HepG2 (cell line): ENCODE measurements around the gene TNFAIP6. TPM values are rescaled to one million over a fixed set of nuclear protein-coding genes. Genes with fewer than 3 reads are reported as not detected.

Experiments used
- ATAC-seq: fragments of 200-7000 bp; cut with Tn5 transposase; 3 replicates; pipeline ENCODE4 v1.9.1; 2020; ENCODE audit warnings: mild to moderate bottlenecking, moderate library complexity
- BruUV-seq: library from RNA; stranded (reverse); fragments of 400-500 nt; replicated peaks from 2 replicates; lab custom pipeline; 2021; lab: Mats Ljungman, UMichigan
- CTCF ChIA-PET: fragments of 300-600 bp; formaldehyde crosslinking; extraction: SDS; loops from one replicate; lab custom pipeline; 2021; ENCODE audit warnings: low total read pairs, inconsistent platforms, low intra/inter-chr PET ratio; lab: Yijun Ruan, JAX
- POLR2A ChIA-PET: fragments of 350-600 bp; sonication (Branson Sonifier 250); formaldehyde crosslinking; loops from one replicate; lab custom pipeline; 2020; ENCODE audit warnings: antibody characterized with exemption, inconsistent platforms; lab: Yijun Ruan, JAX
- DNase-seq: peaks from one replicate; pipeline ENCODE4 v3.0.0-alpha.2; 2015; ENCODE audit warnings: low spot score
- FAIRE-seq: peaks from 3 replicates; lab custom pipeline; 2011; peaks lifted over from hg19 to GRCh38; lab: Jason Lieb, UNC
- H2AFZ ChIP-seq: one replicate; pipeline ENCODE4 v1.6.1; 2011; ENCODE audit warnings: low read length, inconsistent platforms
- H3K27ac ChIP-seq: fragments of 300-600 bp; 3 replicates; pipeline ENCODE4 v1.8.0; 2011; ENCODE audit warnings: mixed run types, mild to moderate bottlenecking, mixed read lengths, low read length, inconsistent platforms; ENCODE audit not compliant: insufficient read depth; ENCODE audit errors: extremely low read length
- H3K27me3 ChIP-seq, 2 experiments: fragments of 200-600 bp in 1 of 2; 2 replicates in 1 of 2; 3 replicates in 1 of 2; pipeline versions ENCODE4 v1.6.0 to v1.8.0; 2011; ENCODE audit warnings: low read length in 2 of 2, mild to moderate bottlenecking in 2 of 2, moderate library complexity in 2 of 2, inconsistent platforms in 1 of 2; ENCODE audit not compliant: insufficient read depth in 2 of 2, control insufficient read depth in 1 of 2
- H3K36me3 ChIP-seq, 2 experiments: fragments of 200-600 bp in 1 of 2; replicated peaks in 1 of 2; 2 replicates in 1 of 2; 3 replicates in 1 of 2; pipeline versions ENCODE4 v1.5.1 to v1.8.0; 2011; ENCODE audit warnings: low read length in 2 of 2, inconsistent platforms in 1 of 2; ENCODE audit not compliant: insufficient read depth in 2 of 2, control insufficient read depth in 1 of 2
- H3K4me1 ChIP-seq: 2 replicates; pipeline ENCODE4 v1.5.1; 2012; ENCODE audit warnings: low read length, inconsistent platforms; ENCODE audit not compliant: insufficient read depth
- H3K4me2 ChIP-seq: 2 replicates; pipeline ENCODE4 v1.6.0; 2011; ENCODE audit warnings: low read depth, low read length, inconsistent platforms
- H3K4me3 ChIP-seq, 3 experiments: fragments of 200-600 bp in 1 of 3; sonication (generic), shearing (Covaris generic) in 1 of 3; replicated peaks in 1 of 3; 2 replicates each; pipeline ENCODE4 v1.5.1; 2011 to 2016; ENCODE audit warnings: low read length in 3 of 3, inconsistent platforms in 2 of 3, low read depth in 2 of 3, mild to moderate bottlenecking in 2 of 3, control low read depth in 1 of 3, mixed read lengths in 1 of 3; ENCODE audit not compliant: insufficient read depth in 1 of 3
- H3K79me2 ChIP-seq: one replicate; pipeline ENCODE4 v1.6.1; 2011; ENCODE audit warnings: low read length, inconsistent platforms; ENCODE audit not compliant: insufficient read depth
- H3K9ac ChIP-seq: 2 replicates; pipeline ENCODE4 v1.6.0; 2011; ENCODE audit warnings: mild to moderate bottlenecking, low read depth, low read length, inconsistent platforms; ENCODE audit not compliant: insufficient read depth
- H3K9me3 ChIP-seq: 2 replicates; pipeline ENCODE4 v1.5.1; 2012; ENCODE audit warnings: mild to moderate bottlenecking, low read length
- H4K20me1 ChIP-seq: 2 replicates; pipeline ENCODE4 v1.6.0; 2011; ENCODE audit warnings: inconsistent platforms, mild to moderate bottlenecking, low read length, moderate library complexity; ENCODE audit not compliant: insufficient read depth
- FLYWCH1 ChIP-seq: sonication (generic); formaldehyde crosslinking; IDR thresholded peaks from 2 replicates; pipeline ENCODE4 v1.8.1; 2023; ENCODE audit warnings: mild to moderate bottlenecking, missing genetic modification reagents
- FOSL1 ChIP-seq: sonication (generic); formaldehyde crosslinking; IDR thresholded peaks from 2 replicates; pipeline ENCODE4 v1.9.0; 2021; ENCODE audit warnings: missing genetic modification reagents, borderline replicate concordance
- MAFF ChIP-seq: IDR thresholded peaks from 2 replicates; pipeline ENCODE4 v1.6.1; 2011; ENCODE audit warnings: low read depth, low read length, improper control_type of control experiment
- MAFK ChIP-seq, 2 experiments: IDR thresholded peaks in 1 of 2; conservative IDR thresholded peaks in 1 of 2; 2 replicates each; pipeline ENCODE4 v1.6.1; 2011; ENCODE audit warnings: improper control_type of control experiment in 2 of 2, low read length in 2 of 2
- MED1 ChIP-seq: sonication (generic); formaldehyde crosslinking; IDR thresholded peaks from 2 replicates; pipeline ENCODE4 v1.4.0; 2020; ENCODE audit warnings: missing genetic modification reagents
- TEF ChIP-seq: sonication (generic); formaldehyde crosslinking; IDR thresholded peaks from 2 replicates; pipeline ENCODE4 v1.5.0; 2020; ENCODE audit warnings: missing genetic modification reagents
- TFDP1 ChIP-seq: IDR thresholded peaks from 2 replicates; pipeline ENCODE4 v1.6.1; 2016; ENCODE audit warnings: missing compliant biosample characterization, missing genetic modification reagents, borderline replicate concordance
- WGBS: methylation state at CpG from one replicate; pipeline ENCODE4 v1.1.6; 2017; ENCODE audit warnings: low lambda C conversion rate; 5-methylcytosine and 5-hydroxymethylcytosine counted together
- in situ Hi-C: cut with HindIII; loops from 2 replicates; pipeline ENCODE4 v1.10.0; 2017; ENCODE audit warnings: low pct_unique_long_range_greater_than_20kb; ENCODE audit not compliant: extremely low pct_ligation_motif_present
- intact Hi-C: fragments of 100-400 bp; cut with micrococcal nuclease; formaldehyde crosslinking; loops from one replicate; pipeline ENCODE4 v1.10.0; 2022; ENCODE audit not compliant: unreplicated experiment
- polyA plus RNA-seq, 8 experiments: library from polyadenylated mRNA; depleted of rRNA in 3 of 8; stranded (reverse) in 7 of 8; unstranded in 1 of 8; fragments of >200 nt; fragmentation: Illumina TruSeq in 4 of 8; extraction: Trizol in 4 of 8; gene quantifications; 2 replicates each; pipeline versions ENCODE4 v1.2.1 to v1.2.3, GENCODE V29; 2011 to 2016; ENCODE audit warnings: low read depth in 4 of 8, missing spikeins in 1 of 8, mixed read lengths in 1 of 8; ENCODE audit not compliant: insufficient read depth in 1 of 8
- total RNA-seq, 5 experiments: library from RNA; depleted of rRNA; stranded (reverse); fragments of >200 nt; fragmentation: Illumina TruSeq; extraction: Trizol; gene quantifications; 2 replicates each; pipeline ENCODE4 v1.2.3, GENCODE V29; 2016; ENCODE audit warnings: low read depth in 1 of 5

The TNFAIP6 gene
- total and polyA plus RNA-seq, 2 of the 13 experiments (the other 11 are each of a cell fraction or from before 2014, with no cell fraction given): not detected

- ATAC-seq: no peak
- WGBS: 38% methylated on average over 1 of the region's 1 CpG
- DNase-seq: no peak
These were observed 30.8 kb upstream of the TNFAIP6 start for GRCh38 chr2:151326554-151326953.

GRCh38 chr2:151329998-151330397 is 27.4 kb upstream of the TNFAIP6 start:
- ATAC-seq: no peak
- peaks cover 0 to 6% of the 10 kb centered on the region in 2 experiments; a peak in 1 of 5 replicates for H3K27me3 ChIP-seq
- no peak for FAIRE-seq
- DNase-seq: no peak
- H2AFZ ChIP-seq: no peak overlapping the region
- in situ Hi-C loops: no loop called here
- no peaks in the 10 kb centered on the region for H3K36me3 ChIP-seq
- POLR2A ChIA-PET: no interaction called here
- no TSS peak for BruUV-seq
- H3K4me1 ChIP-seq: peaks cover 7% of the 10 kb centered on the region; the same call in 1 of the 2 replicates
- H3K79me2 ChIP-seq: no peaks in the 10 kb centered on the region
- intact Hi-C loops: no loop called here
- no peak overlapping the region for H3K4me3 ChIP-seq
- CTCF ChIA-PET: no interaction called here
- H3K9me3 ChIP-seq: no peaks in the 10 kb centered on the region
- no peak overlapping the region for H3K4me2 ChIP-seq
- H3K27ac ChIP-seq: no peak overlapping the region
- H4K20me1 ChIP-seq: no peaks in the 10 kb centered on the region
- no peak overlapping the region for H3K9ac ChIP-seq
- WGBS: 2% methylated on average over 1 of the region's 1 CpG
- TF ChIP-seq MAFK (conservative IDR thresholded peaks at IDR 0.05 in 1 of 2, IDR thresholded peaks at IDR 0.05 in 1 of 2; ENCODE audit: low read length in 2 of 2) (0 out of 4 replicates have a peak, but pooled peaks have one; percentile 9 to 24), MAFF (0 out of 2 replicates have a peak, but pooled peaks have one; percentile 8)

More at GRCh38 chr2:151326554-151326953, 30.8 kb upstream of the TNFAIP6 start:
- Histone ChIP-seq H4K20me1 (no peaks in the 10 kb centered on the region), H3K27ac (no peak overlapping the region), H3K27me3 (peaks cover 0 to 6% of the 10 kb centered on the region in 2 experiments; a peak in 1 of 5 replicates), H3K36me3 (no peaks in the 10 kb centered on the region), H3K4me3 (no peak overlapping the region), H3K4me1 (no peaks in the 10 kb centered on the region), H3K9me3 (no peaks in the 10 kb centered on the region), H2AFZ (no peak overlapping the region), H3K4me2 (no peak overlapping the region), H3K79me2 (no peaks in the 10 kb centered on the region), H3K9ac (no peak overlapping the region)
- TF ChIP-seq FLYWCH1 (no peak), TEF (CRISPR knock-in tag) (no peak), FOSL1 (no peak), MED1 (CRISPR knock-in tag) (no peak), TFDP1 (CRISPR knock-in tag) (no peak)
- in situ Hi-C loops (no loop called here), intact Hi-C loops (no loop called here)
- no TSS peak for BruUV-seq
- ChIA-PET CTCF (no interaction called here), POLR2A (no interaction called here)
- FAIRE-seq: no peak
